GM12878 (cell line): Measurements from ENCODE around the gene ARHGEF6. TPM values are rescaled to one million over a fixed set of nuclear protein-coding genes. Genes with fewer than 3 reads are reported as not detected.

Source experiments
- ATAC-seq: fragments of 200-7000 bp; cut with Tn5 transposase; 3 replicates; pipeline ENCODE4 v1.9.1; 2020; ENCODE audit warnings: mild to moderate bottlenecking, moderate library complexity
- BruUV-seq: library from RNA; stranded (reverse); fragments of 400-500 nt; replicated peaks from 2 replicates; lab custom pipeline; 2021; lab: Mats Ljungman, UMichigan
- CTCF ChIA-PET: fragments of 300-600 bp; sonication (Branson Sonifier 250); formaldehyde crosslinking; extraction: SDS; loops from one replicate; lab custom pipeline; 2021; ENCODE audit warnings: inconsistent platforms; lab: Yijun Ruan, JAX
- POLR2A ChIA-PET: fragments of 350-600 bp; formaldehyde crosslinking; extraction: SDS; loops from one replicate; lab custom pipeline; 2021; ENCODE audit warnings: inconsistent platforms; lab: Charles Lee
- RAD21 ChIA-PET: fragments of 300-600 bp; sonication (Branson Sonifier 250); formaldehyde crosslinking; loops from one replicate; lab custom pipeline; 2023; ENCODE audit warnings: antibody characterized with exemption; ENCODE audit not compliant: unreplicated experiment; lab: Charles Lee
- SMC1A ChIA-PET: fragments of 300-600 bp; sonication (Branson Sonifier 250); formaldehyde crosslinking; loops from one replicate; lab custom pipeline; 2023; ENCODE audit not compliant: unreplicated experiment, uncharacterized antibody; lab: Charles Lee
- DNase-seq: peaks from one replicate; pipeline ENCODE4 v3.0.0-alpha.2; 2011; ENCODE audit warnings: low read depth, low spot score
- FAIRE-seq: peaks from 3 replicates; lab custom pipeline; 2011; peaks lifted over from hg19 to GRCh38; lab: Jason Lieb, UNC
- H2AFZ ChIP-seq: 2 replicates; pipeline ENCODE4 v1.6.0; 2011; ENCODE audit warnings: low read depth, low read length, control low read depth; ENCODE audit not compliant: control insufficient read depth
- H3K27ac ChIP-seq: 2 replicates; pipeline ENCODE4 v1.5.1; 2011; ENCODE audit warnings: control low read depth; ENCODE audit not compliant: control insufficient read depth, insufficient read depth
- H3K27me3 ChIP-seq, 2 experiments: replicated peaks in 1 of 2; 2 replicates each; pipeline versions ENCODE4 v1.6.0 to v1.6.1; 2011; ENCODE audit warnings: low read length in 1 of 2; ENCODE audit not compliant: control insufficient read depth in 2 of 2, insufficient read depth in 2 of 2
- H3K36me3 ChIP-seq, 2 experiments: 2 replicates each; pipeline ENCODE4 v1.5.1; 2011; ENCODE audit warnings: low read length in 1 of 2; ENCODE audit not compliant: control insufficient read depth in 2 of 2, insufficient read depth in 2 of 2
- H3K4me1 ChIP-seq: 2 replicates; pipeline ENCODE4 v1.6.1; 2011; ENCODE audit warnings: mild to moderate bottlenecking, low read length, moderate library complexity, mixed read lengths; ENCODE audit not compliant: control insufficient read depth, insufficient read depth
- H3K4me2 ChIP-seq: 2 replicates; pipeline ENCODE4 v1.6.0; 2011; ENCODE audit warnings: control low read depth; ENCODE audit not compliant: control insufficient read depth, insufficient read depth
- H3K4me3 ChIP-seq: fragments of 200-600 bp; sonication (generic); 2 replicates; pipeline ENCODE4 v1.5.1; 2016
- H3K79me2 ChIP-seq: 2 replicates; pipeline ENCODE4 v1.6.0; 2011; ENCODE audit warnings: low read length; ENCODE audit not compliant: control insufficient read depth, insufficient read depth
- H3K9ac ChIP-seq: 2 replicates; pipeline ENCODE4 v1.8.0; 2011; ENCODE audit warnings: low read length, control low read depth, mixed read lengths; ENCODE audit not compliant: control insufficient read depth, insufficient read depth
- H3K9me3 ChIP-seq: replicated peaks from 3 replicates; pipeline ENCODE4 v1.5.1; 2011; ENCODE audit warnings: mild to moderate bottlenecking, low read length; ENCODE audit not compliant: control insufficient read depth, insufficient read depth
- H4K20me1 ChIP-seq: 2 replicates; pipeline ENCODE4 v1.6.0; 2011; ENCODE audit not compliant: control insufficient read depth, insufficient read depth
- BCL3 ChIP-seq: IDR thresholded peaks from 2 replicates; pipeline ENCODE4 v1.6.1; 2011; ENCODE audit warnings: borderline replicate concordance, low read depth, mild to moderate bottlenecking, moderate library complexity, low read length; ENCODE audit not compliant: insufficient read depth, poor library complexity, severe bottlenecking
- CHD4 ChIP-seq: fragments of 200-600 bp; sonication (generic); IDR thresholded peaks from 2 replicates; pipeline ENCODE4 v1.6.1; 2016; ENCODE audit warnings: mild to moderate bottlenecking
- DPF2 ChIP-seq: fragments of 450-650 bp; IDR thresholded peaks from 2 replicates; pipeline ENCODE4 v1.6.1; 2017; ENCODE audit warnings: mild to moderate bottlenecking
- E2F8 ChIP-seq: fragments of 450-650 bp; IDR thresholded peaks from 2 replicates; pipeline ENCODE4 v1.6.1; 2018; ENCODE audit warnings: mild to moderate bottlenecking, low read depth, moderate library complexity; ENCODE audit not compliant: partially characterized antibody
- ESRRA ChIP-seq: IDR thresholded peaks from 2 replicates; pipeline ENCODE4 v1.6.1; 2012; ENCODE audit warnings: mild to moderate bottlenecking, low read length, improper control_type of control experiment
- GATAD2B ChIP-seq: fragments of 450-650 bp; conservative IDR thresholded peaks from 2 replicates; pipeline ENCODE4 v1.6.1; 2017; ENCODE audit warnings: low read depth, mild to moderate bottlenecking, moderate library complexity
- MTA2 ChIP-seq: fragments of 450-650 bp; IDR thresholded peaks from 2 replicates; pipeline ENCODE4 v1.6.1; 2016; ENCODE audit warnings: low read depth, mild to moderate bottlenecking, moderate library complexity
- NBN ChIP-seq: fragments of 450-650 bp; IDR thresholded peaks from 2 replicates; pipeline ENCODE4 v1.6.1; 2016
- NR2C1 ChIP-seq: fragments of 450-650 bp; IDR thresholded peaks from 2 replicates; pipeline ENCODE4 v1.6.1; 2017; ENCODE audit warnings: antibody characterized with exemption, mild to moderate bottlenecking, moderate library complexity
- RB1 ChIP-seq: fragments of 450-650 bp; formaldehyde crosslinking; IDR thresholded peaks from 2 replicates; pipeline ENCODE4 v1.6.1; 2017; ENCODE audit warnings: mild to moderate bottlenecking, borderline replicate concordance
- SMARCA5 ChIP-seq: fragments of 450-650 bp; IDR thresholded peaks from 2 replicates; pipeline ENCODE4 v1.6.1; 2017; ENCODE audit warnings: mild to moderate bottlenecking
- ZBED1 ChIP-seq: IDR thresholded peaks from 2 replicates; pipeline ENCODE4 v1.6.1; 2016; ENCODE audit warnings: borderline replicate concordance
- ZNF274 ChIP-seq: IDR thresholded peaks from one replicate; pipeline ENCODE4 v1.8.0; 2011; ENCODE audit not compliant: insufficient read length, insufficient read depth
- ZNF592 ChIP-seq: fragments of 450-650 bp; IDR thresholded peaks from 2 replicates; pipeline ENCODE4 v1.6.1; 2017; ENCODE audit warnings: mild to moderate bottlenecking, moderate library complexity
- WGBS: methylation state at CpG from one replicate; pipeline ENCODE4 v1.1.6; 2016; ENCODE audit warnings: low lambda C conversion rate; ENCODE audit not compliant: insufficient replicate concordance, insufficient coverage; ENCODE audit errors: missing lambda C conversion rate; 5-methylcytosine and 5-hydroxymethylcytosine counted together
- in situ Hi-C: fragments of 300-500 bp; cut with MboI; formaldehyde crosslinking; loops from 9 replicates; pipeline ENCODE4 v1.14.3; 2018; ENCODE audit warnings: mixed read lengths
- intact Hi-C: fragments of 100-400 bp; cut with micrococcal nuclease; formaldehyde crosslinking; loops from one replicate; pipeline ENCODE4 v1.14.2; 2022; ENCODE audit not compliant: unreplicated experiment
- polyA plus RNA-seq, 11 experiments: library from polyadenylated mRNA; depleted of rRNA in 4 of 11; unstranded in 6 of 11; stranded (reverse) in 5 of 11; fragments of >200 nt; fragmentation: Nextera tagmentation in 4 of 11; fragmentation: Illumina TruSeq in 1 of 11; extraction: Ambion mirVana in 4 of 11; extraction: Trizol in 1 of 11; gene quantifications; 1 replicate in 1 of 11; 2 replicates in 10 of 11; pipeline versions ENCODE4 v1.2.1 to v1.2.3, GENCODE V29; 2011 to 2016; ENCODE audit warnings: inconsistent platforms in 2 of 11, missing spikeins in 2 of 11, low read depth in 1 of 11
- total RNA-seq, 4 experiments: library from RNA; depleted of rRNA in 3 of 4; stranded (reverse); fragments of >200 nt in 3 of 4; fragmentation: Illumina TruSeq in 1 of 4; extraction: Trizol in 1 of 4; gene quantifications; 2 replicates each; pipeline versions ENCODE4 v1.2.1 to v1.2.3, GENCODE V29; 2013 to 2021

ARHGEF6 gene
- total and polyA plus RNA-seq, 10 of the 15 experiments (the other 5 are each of a cell fraction or from before 2014, with no cell fraction given): 5.4 to 29.7 (median 18.0) TPM

- no peak for FAIRE-seq
- ChIA-PET POLR2A (no interaction called here), RAD21 (no interaction called here), CTCF (interaction anchor here (0.7 to 1.2 kb wide), 2 partner anchors 11 to 58 kb away, joined by 3 read pairs; no protein-coding TSS in a partner anchor), SMC1A (interaction anchor here (1.4 kb wide), 1 partner anchor 25 kb away, joined by 3 read pairs; no protein-coding TSS in a partner anchor)
- no peak overlapping the region for H3K27ac ChIP-seq
- H3K36me3 ChIP-seq: no peaks in the 10 kb centered on the region
- no peak overlapping the region for H3K4me3 ChIP-seq
- H2AFZ ChIP-seq: no peak overlapping the region
- 70% methylated on average over 3 of the region's 3 CpGs for WGBS
- BruUV-seq: no TSS peak
- no peaks in the 10 kb centered on the region for H3K79me2 ChIP-seq
- in situ Hi-C loops (no loop called here), intact Hi-C loops (no loop called here)
- no peak overlapping the region for H3K4me2 ChIP-seq
- no peak for DNase-seq
- 0 out of 4 replicates have a peak, but pooled peaks cover 0 to 3% of the 10 kb centered on the region in 2 experiments for H3K27me3 ChIP-seq
- no peaks in the 10 kb centered on the region for H3K9me3 ChIP-seq
- TF ChIP-seq ZNF274 (no peak), GATAD2B (no peak), E2F8 (no peak), NBN (no peak), NR2C1 (no peak), CHD4 (no peak), MTA2 (no peak), RB1 (no peak), ZNF592 (no peak), BCL3 (no peak), SMARCA5 (no peak), DPF2 (no peak), ESRRA (no peak), ZBED1 (no peak)
- H3K4me1 ChIP-seq: no peaks in the 10 kb centered on the region
- no peak for ATAC-seq
- no peak overlapping the region for H3K9ac ChIP-seq
- no peaks in the 10 kb centered on the region for H4K20me1 ChIP-seq
Measured at GRCh38 chrX:136650811-136651210, 129.9 kb downstream of the ARHGEF6 start.
